MM.1S (cell line): ENCODE data around the gene SMG6.

Experiments
- CTCF ChIP-seq: fragments of 300-600 bp; sonication (generic); IDR thresholded peaks from 2 replicates; pipeline ENCODE4 v1.5.1; 2016; ENCODE audit warnings: antibody characterized with exemption, low read length, mixed read lengths
- EZH2 ChIP-seq: fragments of 300-600 bp; sonication (generic); optimal IDR thresholded peaks from 2 replicates; pipeline ENCODE3; 2017; ENCODE audit warnings: low read depth, mild to moderate bottlenecking, antibody characterized with exemption, low read length, mixed read lengths
- EZH2phosphoT487 ChIP-seq: fragments of 300-600 bp; sonication (generic); IDR thresholded peaks from 2 replicates; pipeline ENCODE4 v1.6.1; 2018; ENCODE audit warnings: antibody characterized with exemption, low read length

GRCh38 chr17:2297023-2297422, 6.6 kb downstream of the SMG6 start:
- TF ChIP-seq CTCF = no peak
- TF ChIP-seq EZH2phosphoT487 = no peak
- no peak for TF ChIP-seq EZH2
